GM21737 (cell line): ENCODE data around the gene ANKRD29.
"Not testable (repeated sequence)": the region's sequence is repeated elsewhere in the genome, so short reads cannot be mapped to it uniquely, and the experiment has no call there.

ENCODE experiments used
- ATAC-seq: cut with Tn5 transposase; IDR thresholded peaks from one replicate; pipeline ENCODE4 v1.9.1; 2021; ENCODE audit warnings: mild to moderate bottlenecking, moderate library complexity; ENCODE audit not compliant: unreplicated experiment

ANKRD29 gene

GRCh38 chr18:23567671-23568070, 95.0 kb downstream of the ANKRD29 start:
- ATAC-seq: no peak

GRCh38 chr18:23565916-23566547, 96.7 kb downstream of the ANKRD29 start:
- ATAC-seq: no peak

- ATAC-seq: no peak
Observed at GRCh38 chr18:23563377-23564043, 99.2 kb downstream of the ANKRD29 start.

GRCh38 chr18:23560186-23560585, 102.5 kb downstream of the ANKRD29 start:
- ATAC-seq: no peak

- not testable (repeated sequence) for ATAC-seq
Observed at GRCh38 chr18:23557511-23557910, 105.2 kb downstream of the ANKRD29 start.

GRCh38 chr18:23556145-23556780, 106.4 kb downstream of the ANKRD29 start:
- ATAC-seq: no peak

- ATAC-seq: no peak
Observed at GRCh38 chr18:23553887-23554286, 108.8 kb downstream of the ANKRD29 start.

- no peak for ATAC-seq
Observed at GRCh38 chr18:23552505-23552904, 110.2 kb downstream of the ANKRD29 start.

GRCh38 chr18:23551978-23552377, 110.7 kb downstream of the ANKRD29 start:
- no peak for ATAC-seq

GRCh38 chr18:23550898-23551297, 111.8 kb downstream of the ANKRD29 start:
- no peak for ATAC-seq
